Glutamatergic neuron (in vitro differentiated cells): ENCODE measurements around the gene TMEM184A. TPM values are rescaled to one million over a fixed set of nuclear protein-coding genes. Genes with fewer than 3 reads are reported as not detected.

Experiments used
- DNase-seq: peaks from one replicate; pipeline ENCODE4 v3.0.0; 2022
- H3K27ac Mint-ChIP-seq: one replicate; pipeline ENCODE4 v1.8.0; 2020; ENCODE audit warnings: mild to moderate bottlenecking, mixed read lengths, inconsistent platforms; ENCODE audit not compliant: unreplicated experiment
- H3K27me3 Mint-ChIP-seq: one replicate; pipeline ENCODE4 v1.8.0; 2020; ENCODE audit warnings: mild to moderate bottlenecking, moderate library complexity, mixed read lengths, inconsistent platforms; ENCODE audit not compliant: unreplicated experiment
- H3K36me3 Mint-ChIP-seq: one replicate; pipeline ENCODE4 v1.8.0; 2020; ENCODE audit warnings: mild to moderate bottlenecking, mixed read lengths, inconsistent platforms; ENCODE audit not compliant: unreplicated experiment
- H3K4me1 Mint-ChIP-seq: one replicate; pipeline ENCODE4 v1.8.0; 2020; ENCODE audit warnings: mild to moderate bottlenecking, low read depth, mixed read lengths, inconsistent platforms; ENCODE audit not compliant: unreplicated experiment
- H3K4me3 Mint-ChIP-seq: one replicate; pipeline ENCODE4 v1.8.0; 2020; ENCODE audit warnings: mild to moderate bottlenecking, mixed read lengths, inconsistent platforms; ENCODE audit not compliant: unreplicated experiment
- H3K9me3 Mint-ChIP-seq: one replicate; pipeline ENCODE4 v1.8.0; 2020; ENCODE audit warnings: mild to moderate bottlenecking, moderate library complexity, mixed read lengths, inconsistent platforms; ENCODE audit not compliant: unreplicated experiment
- CTCF ChIP-seq: fragments of 200-600 bp; sonication (generic); IDR thresholded peaks from one replicate; pipeline ENCODE4 v1.5.0; 2021; ENCODE audit not compliant: partially characterized antibody, unreplicated experiment
- total RNA-seq: library from RNA; stranded (reverse); fragmentation: NEBNext Ultra II Directional; extraction: Animal tissue kit (Norgen Biotek cat#: 25700); gene quantifications from one replicate; pipeline ENCODE4 v1.2.1, GENCODE V29; 2021; ENCODE audit not compliant: unreplicated experiment

TMEM184A gene
- total RNA-seq, 1 donor from 2014 or later, result 20.7 TPM

- Mint-ChIP-seq H3K4me1 (peaks cover 11% of the 10 kb centered on the region), H3K4me3 (no peak overlapping the region), H3K9me3 (peaks cover 7% of the 10 kb centered on the region), H3K27me3 (peaks cover 7% of the 10 kb centered on the region), H3K27ac (no peak overlapping the region), H3K36me3 (peaks cover 6% of the 10 kb centered on the region)
- TF ChIP-seq CTCF, result no peak
- no peak for DNase-seq
Measured at GRCh38 chr7:1575809-1576208, 19.8 kb upstream of the TMEM184A start.

GRCh38 chr7:1572111-1572822, 16.3 kb upstream of the TMEM184A start:
- Mint-ChIP-seq H3K4me1 (peaks cover 16% of the 10 kb centered on the region), H3K4me3 (peak overlapping the region; percentile 23), H3K27me3 (no peaks in the 10 kb centered on the region), H3K27ac (no peak overlapping the region), H3K9me3 (peaks cover 4% of the 10 kb centered on the region), H3K36me3 (no peaks in the 10 kb centered on the region)
- TF ChIP-seq CTCF, result no peak
- DNase-seq, result no peak

- H3K36me3 Mint-ChIP-seq, result no peaks in the 10 kb centered on the region
- peak within 1 kb of the TSS; percentile 91 for H3K4me3 Mint-ChIP-seq
- no peaks in the 10 kb centered on the region for H3K27me3 Mint-ChIP-seq
- peaks cover 9% of the 10 kb centered on the region for H3K9me3 Mint-ChIP-seq
- DNase-seq, result peak; percentile 89
- peak within 1 kb of the TSS; percentile 92 for H3K27ac Mint-ChIP-seq
- no peak for TF ChIP-seq CTCF
- peaks cover 24% of the 10 kb centered on the region for H3K4me1 Mint-ChIP-seq
Measured at GRCh38 chr7:1569833-1570632, 14.0 kb upstream of the TMEM184A start, which contains the start of gene PSMG3. PSMG3 (minus strand) TSS chr7:1570032; CDS start chr7:1569339, 693 bp downstream.

DNA sequence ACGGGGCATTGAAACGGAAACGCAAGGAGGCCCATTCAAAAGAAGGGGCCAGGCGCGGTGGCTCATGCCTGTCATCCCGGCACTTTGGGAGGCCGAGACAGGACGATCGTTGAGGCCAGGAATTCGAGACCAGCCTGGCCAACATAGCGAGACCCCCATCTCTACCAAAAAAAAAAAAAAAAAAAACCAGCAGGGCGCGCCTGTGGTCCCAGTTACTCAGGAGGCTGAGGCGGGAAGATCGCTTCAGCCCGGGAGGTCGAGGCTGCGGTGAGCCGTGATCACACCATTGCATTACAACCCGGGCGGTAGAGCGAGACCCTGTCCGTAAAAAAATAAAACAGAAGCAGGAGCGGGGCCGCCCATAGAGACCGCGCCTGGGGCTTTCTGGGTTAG, 13.4 kb upstream of the TMEM184A start:
- peaks cover 9% of the 10 kb centered on the region for H3K9me3 Mint-ChIP-seq
- no peaks in the 10 kb centered on the region for H3K27me3 Mint-ChIP-seq
- TF ChIP-seq CTCF, result no peak
- peak overlapping the region; percentile 87 for H3K4me3 Mint-ChIP-seq
- no peak for DNase-seq
- no peaks in the 10 kb centered on the region for H3K36me3 Mint-ChIP-seq
- peaks cover 24% of the 10 kb centered on the region for H3K4me1 Mint-ChIP-seq
- H3K27ac Mint-ChIP-seq, result peak overlapping the region; percentile 46

DNA sequence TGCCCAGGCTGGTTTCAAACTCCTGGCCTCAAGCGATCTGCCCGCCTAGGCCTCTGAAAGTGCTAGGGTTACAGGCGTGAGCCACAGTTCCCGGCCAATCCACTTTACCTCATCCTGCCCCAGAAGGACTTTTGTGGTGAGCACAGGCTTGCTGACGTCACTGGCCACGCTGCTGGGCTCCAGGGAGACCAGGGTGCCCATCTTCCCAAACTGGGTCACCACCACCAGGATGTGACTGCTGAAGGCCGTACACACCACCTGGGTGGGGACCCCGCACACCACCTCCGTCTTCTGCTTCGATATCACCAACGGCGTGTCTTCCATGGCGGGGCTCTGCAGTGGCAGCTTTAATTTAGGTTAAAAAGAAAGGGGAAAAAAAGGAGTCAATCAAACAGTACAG, 13.0 kb upstream of the TMEM184A start:
- H3K27ac Mint-ChIP-seq, result peak overlapping the region; percentile 46
- no peaks in the 10 kb centered on the region for H3K36me3 Mint-ChIP-seq
- H3K4me1 Mint-ChIP-seq, result peaks cover 27% of the 10 kb centered on the region
- H3K27me3 Mint-ChIP-seq, result no peaks in the 10 kb centered on the region
- DNase-seq, result no peak
- peak overlapping the region; percentile 87 for H3K4me3 Mint-ChIP-seq
- TF ChIP-seq CTCF, result no peak
- peaks cover 9% of the 10 kb centered on the region for H3K9me3 Mint-ChIP-seq
